Neutrophil (primary cell): ENCODE measurements around the gene CHN2.

Experiments
- H3K27ac ChIP-seq: fragments of 200-600 bp; sonication (generic); 2 replicates; pipeline ENCODE4 v1.5.1; 2016; ENCODE audit warnings: mild to moderate bottlenecking, moderate library complexity
- H3K27me3 ChIP-seq: fragments of 200-600 bp; sonication (generic); 2 replicates; pipeline ENCODE4 v1.6.0; 2016; ENCODE audit warnings: mild to moderate bottlenecking
- H3K36me3 ChIP-seq: fragments of 200-600 bp; sonication (generic); 2 replicates; pipeline ENCODE4 v1.5.1; 2017
- H3K4me1 ChIP-seq, 2 experiments: fragments of 200-600 bp in 1 of 2; sonication (generic) in 1 of 2; 1 replicate in 1 of 2; 2 replicates in 1 of 2; pipeline versions ENCODE4 v1.5.1 to v1.6.1; 2013 to 2016; ENCODE audit warnings: low read depth in 1 of 2, low read length in 1 of 2, mild to moderate bottlenecking in 1 of 2, moderate library complexity in 1 of 2; ENCODE audit not compliant: control insufficient read depth in 1 of 2, insufficient read depth in 1 of 2
- H3K4me3 ChIP-seq, 2 experiments: fragments of 200-600 bp in 1 of 2; sonication (generic) in 1 of 2; 1 replicate in 1 of 2; 2 replicates in 1 of 2; pipeline ENCODE4 v1.5.1; 2013 to 2016; ENCODE audit warnings: low read depth in 1 of 2, low read length in 1 of 2, mild to moderate bottlenecking in 1 of 2, moderate library complexity in 1 of 2
- H3K9me3 ChIP-seq: fragments of 200-600 bp; sonication (generic); 2 replicates; pipeline ENCODE4 v1.5.1; 2016
- CTCF ChIP-seq: fragments of 200-600 bp; sonication (generic); IDR thresholded peaks from 2 replicates; pipeline ENCODE4 v1.5.1; 2016; ENCODE audit warnings: antibody characterized with exemption

The CHN2 gene

DNA sequence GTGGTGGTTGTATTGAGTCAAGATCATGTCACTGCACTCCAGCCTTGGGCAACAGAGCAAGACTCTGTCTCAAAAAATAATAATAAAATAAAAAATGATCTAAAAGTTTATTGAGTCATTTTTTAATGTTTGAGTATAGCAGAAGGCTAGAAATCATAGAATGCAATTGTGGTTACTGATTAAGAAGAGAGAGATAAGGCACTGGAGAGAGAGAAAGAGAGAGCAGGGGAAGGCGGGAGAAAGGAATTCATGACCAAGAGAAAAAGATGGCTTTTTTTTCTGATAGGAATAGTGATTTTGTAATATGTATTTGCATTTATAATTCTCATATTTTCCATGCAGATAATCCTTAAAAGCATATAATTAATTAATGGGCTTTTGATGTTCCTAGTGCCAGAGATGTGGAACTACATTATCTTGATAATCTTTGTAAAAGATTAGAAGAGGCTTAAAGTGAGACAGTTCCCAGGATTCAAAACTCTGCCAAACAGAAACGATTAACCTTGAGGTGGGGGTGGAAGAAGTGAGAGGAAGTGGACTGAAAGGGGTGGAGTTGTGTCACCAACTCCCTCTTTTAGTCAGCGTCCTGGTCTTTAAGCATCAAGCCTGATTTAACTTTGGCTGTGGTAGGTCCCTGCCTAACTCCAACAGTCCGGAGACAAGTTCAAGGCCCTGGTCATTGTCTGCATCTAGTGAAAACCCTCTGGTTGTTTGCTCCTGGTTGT is 76.2 kb downstream of the CHN2 start:
- peaks cover 5% of the 10 kb centered on the region for H3K27me3 ChIP-seq
- no peak for TF ChIP-seq CTCF
- no peak overlapping the region for H3K27ac ChIP-seq
- H3K4me1 ChIP-seq: peaks cover 5 to 6% of the 10 kb centered on the region in 2 experiments
- H3K4me3 ChIP-seq: no peak overlapping the region
- H3K36me3 ChIP-seq: no peaks in the 10 kb centered on the region
- no peaks in the 10 kb centered on the region for H3K9me3 ChIP-seq

DNA sequence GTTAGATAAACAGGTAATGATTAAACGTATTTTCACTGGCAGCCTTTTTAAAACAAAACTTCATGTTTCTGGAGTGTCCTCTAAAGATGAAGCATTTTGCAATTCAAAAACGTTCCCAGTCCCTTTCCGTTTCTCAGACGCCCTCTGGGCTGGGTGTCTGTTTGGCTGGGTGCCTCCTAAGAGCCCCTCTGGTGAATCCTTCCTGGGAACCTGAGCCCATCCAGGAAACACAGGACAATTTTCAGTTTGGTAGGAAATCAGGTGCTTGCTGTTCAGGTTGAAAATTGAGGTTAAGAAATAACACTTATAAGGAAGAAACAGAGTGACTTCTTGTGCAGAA is 76.7 kb downstream of the CHN2 start:
- no peaks in the 10 kb centered on the region for H3K36me3 ChIP-seq
- no peaks in the 10 kb centered on the region for H3K9me3 ChIP-seq
- H3K27ac ChIP-seq: no peak overlapping the region
- H3K4me3 ChIP-seq: no peak overlapping the region
- TF ChIP-seq CTCF: no peak
- peaks cover 6% of the 10 kb centered on the region for H3K27me3 ChIP-seq
- peaks cover 5 to 6% of the 10 kb centered on the region in 2 experiments for H3K4me1 ChIP-seq

GRCh38 chr7:29272057-29272456 is 77.5 kb downstream of the CHN2 start:
- TF ChIP-seq CTCF: no peak
- Histone ChIP-seq H3K27me3 (peaks cover 6% of the 10 kb centered on the region), H3K36me3 (no peaks in the 10 kb centered on the region), H3K4me3 (no peak overlapping the region), H3K4me1 (peaks cover 5 to 6% of the 10 kb centered on the region in 2 experiments), H3K9me3 (no peaks in the 10 kb centered on the region), H3K27ac (no peak overlapping the region)

DNA sequence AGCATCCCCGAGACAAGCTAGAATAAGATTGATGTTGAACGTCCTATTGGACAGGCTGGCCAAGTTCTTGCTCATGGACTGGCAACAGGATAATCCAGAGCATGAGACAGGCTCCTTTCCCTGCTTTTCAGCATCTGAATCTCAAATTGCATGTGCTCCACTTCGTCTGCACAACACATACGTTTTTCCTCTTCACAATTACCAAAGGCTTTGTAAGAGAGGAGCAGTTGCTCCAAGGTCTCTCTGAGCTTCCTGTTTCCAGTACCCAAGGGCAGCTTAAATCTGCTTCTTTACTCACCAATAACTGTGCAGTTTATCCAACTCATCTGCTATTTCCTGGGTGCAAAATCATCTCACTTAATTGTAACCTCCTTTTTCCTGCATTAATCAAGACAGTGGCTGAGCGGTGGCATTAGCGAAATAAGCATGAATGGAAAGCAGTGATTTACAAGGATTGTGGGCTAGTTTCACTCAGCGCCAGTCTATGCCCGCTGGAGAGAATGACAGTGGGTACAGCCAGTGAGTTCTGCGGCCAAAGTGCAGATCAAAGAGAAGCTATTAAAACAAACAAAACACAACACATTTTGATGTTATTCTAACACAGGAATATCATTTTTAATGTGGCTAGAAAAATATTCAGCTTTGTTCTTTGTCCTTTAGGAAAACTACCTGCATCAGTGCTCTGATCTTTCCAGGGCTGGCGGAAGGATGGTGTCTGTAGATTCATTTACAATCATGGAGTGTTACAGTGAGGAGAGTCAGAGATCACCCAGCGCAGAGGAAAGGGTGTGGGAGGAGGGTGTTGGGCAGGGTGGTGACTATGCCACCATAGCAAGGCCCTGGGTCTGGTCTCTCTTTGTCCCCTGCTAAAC is 79.8 kb downstream of the CHN2 start:
- Histone ChIP-seq H3K36me3 (no peaks in the 10 kb centered on the region), H3K27ac (no peak overlapping the region), H3K4me1 (peaks cover 5 to 6% of the 10 kb centered on the region in 2 experiments), H3K9me3 (no peaks in the 10 kb centered on the region), H3K27me3 (peaks cover 6% of the 10 kb centered on the region), H3K4me3 (no peak overlapping the region)
- no peak for TF ChIP-seq CTCF

- Histone ChIP-seq H3K27me3 (peaks cover 6% of the 10 kb centered on the region), H3K36me3 (no peaks in the 10 kb centered on the region), H3K4me1 (peaks cover 5 to 6% of the 10 kb centered on the region in 2 experiments), H3K4me3 (no peak overlapping the region), H3K27ac (no peak overlapping the region), H3K9me3 (no peaks in the 10 kb centered on the region)
- no peak for TF ChIP-seq CTCF
These were observed 80.4 kb downstream of the CHN2 start for GRCh38 chr7:29275018-29275318.
